SU-DHL-6 (cell line): Measurements from ENCODE around the gene TMCO1.
"Not testable (repeated sequence)": the region's sequence is repeated elsewhere in the genome, so short reads cannot be mapped to it uniquely, and the experiment has no call there.

Source experiments
- H2AFZ ChIP-seq: fragments of 200-600 bp; sonication (generic); 2 replicates; pipeline ENCODE4 v1.6.1; 2014; ENCODE audit warnings: low read depth, mild to moderate bottlenecking, moderate library complexity, mixed read lengths, antibody characterized with exemption, low read length; ENCODE audit not compliant: severe bottlenecking
- H3F3A ChIP-seq: fragments of 200-600 bp; shearing (Covaris generic); 2 replicates; pipeline ENCODE4 v1.6.0; 2016; ENCODE audit warnings: antibody characterized with exemption, mild to moderate bottlenecking; ENCODE audit not compliant: insufficient read depth
- H3K27ac ChIP-seq: fragments of 200-600 bp; sonication (generic); 2 replicates; pipeline ENCODE4 v1.5.1; 2016; ENCODE audit warnings: low read depth, mild to moderate bottlenecking, low read length, moderate library complexity, mixed read lengths
- H3K27me3 ChIP-seq: fragments of 200-600 bp; sonication (generic), shearing (Covaris generic); 2 replicates; pipeline ENCODE4 v1.6.0; 2014; ENCODE audit warnings: mild to moderate bottlenecking, low read length
- H3K36me3 ChIP-seq: fragments of 200-600 bp; sonication (generic); 2 replicates; pipeline ENCODE4 v1.6.1; 2014; ENCODE audit warnings: mild to moderate bottlenecking, low read length, mixed read lengths
- H3K4me2 ChIP-seq: fragments of 300-600, 200-600 bp; shearing (Covaris generic), sonication (generic); 2 replicates; pipeline ENCODE4 v1.6.0; 2014; ENCODE audit warnings: low read length, low read depth, mild to moderate bottlenecking; ENCODE audit not compliant: poor library complexity, severe bottlenecking
- H3K4me3 ChIP-seq: fragments of 200-600 bp; sonication (generic); 2 replicates; pipeline ENCODE4 v1.5.1; 2014; ENCODE audit warnings: antibody characterized with exemption, low read length, mild to moderate bottlenecking, mixed read lengths; ENCODE audit not compliant: insufficient read depth, poor library complexity, severe bottlenecking
- H3K79me2 ChIP-seq: fragments of 200-600 bp; sonication (generic); 2 replicates; pipeline ENCODE4 v1.6.1; 2014; ENCODE audit warnings: mild to moderate bottlenecking, low read length, moderate library complexity; ENCODE audit not compliant: insufficient read depth
- H3K9ac ChIP-seq: fragments of 200-600 bp; sonication (generic); 2 replicates; pipeline ENCODE4 v1.7.0; 2014; ENCODE audit warnings: mild to moderate bottlenecking, low read length
- H3K9me2 ChIP-seq: fragments of 200-600 bp; sonication (generic); replicated peaks from 2 replicates; pipeline ENCODE4 v1.6.1; 2014; ENCODE audit warnings: low read length; ENCODE audit not compliant: insufficient read depth
- H3K9me3 ChIP-seq: fragments of 200-600 bp; sonication (generic); 2 replicates; pipeline ENCODE4 v1.6.1; 2014; ENCODE audit warnings: low read length, mixed read lengths; ENCODE audit not compliant: insufficient read depth
- H4K20me1 ChIP-seq: fragments of 200-600 bp; sonication (generic); 2 replicates; pipeline ENCODE4 v1.6.1; 2014; ENCODE audit warnings: low read depth, mild to moderate bottlenecking, antibody characterized with exemption, low read length, moderate library complexity, mixed read lengths
- CTCF ChIP-seq: fragments of 200-600 bp; sonication (generic); IDR thresholded peaks from one replicate; pipeline ENCODE4 v1.5.1; 2017; ENCODE audit warnings: antibody characterized with exemption, mild to moderate bottlenecking, low read length, moderate library complexity; ENCODE audit not compliant: insufficient read depth, poor library complexity, severe bottlenecking
- EZH2phosphoT487 ChIP-seq: fragments of 200-600 bp; sonication (generic), shearing (Covaris generic); conservative IDR thresholded peaks from 2 replicates; pipeline ENCODE4 v1.6.1; 2018; ENCODE audit warnings: mild to moderate bottlenecking, antibody characterized with exemption, low read length, moderate library complexity, mixed read lengths

The TMCO1 gene

GRCh38 chr1:165726841-165727240 is 41.8 kb downstream of the TMCO1 start:
- Histone ChIP-seq H3K9me3 (no peaks in the 10 kb centered on the region), H3K36me3 (peaks cover 3% of the 10 kb centered on the region; the same call in 1 of the 2 replicates), H4K20me1 (no peaks in the 10 kb centered on the region), H3F3A (0 out of 2 replicates have a peak, but pooled peaks cover 7% of the 10 kb centered on the region), H3K27ac (no peak overlapping the region), H3K9me2 (no peaks in the 10 kb centered on the region), H3K27me3 (no peaks in the 10 kb centered on the region), H3K4me2 (no peak overlapping the region), H3K9ac (no peak overlapping the region), H2AFZ (no peak overlapping the region), H3K4me3 (no peak overlapping the region), H3K79me2 (no peaks in the 10 kb centered on the region)
- TF ChIP-seq EZH2phosphoT487 = no peak
- no peak for TF ChIP-seq CTCF

DNA sequence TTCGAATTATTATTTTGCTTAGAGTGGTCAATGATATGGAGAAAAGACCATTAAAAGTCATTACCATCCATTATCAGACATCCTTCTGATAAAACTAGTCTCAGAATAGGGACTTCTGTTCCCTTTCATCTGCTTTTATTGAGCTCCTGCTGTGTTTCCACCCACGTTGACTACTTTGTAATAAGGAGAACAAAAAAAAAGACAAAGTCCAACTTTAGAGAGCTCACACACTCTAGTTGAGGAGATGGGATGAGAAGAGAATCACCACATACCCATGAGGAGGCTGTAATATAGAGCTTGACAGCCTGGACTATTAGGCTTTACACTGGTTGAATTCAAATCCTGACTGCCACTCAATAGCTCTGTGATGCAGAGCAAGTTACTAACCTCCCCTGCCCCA is 42.5 kb downstream of the TMCO1 start:
- Histone ChIP-seq H4K20me1 (no peaks in the 10 kb centered on the region), H3K27ac (no peak overlapping the region), H3K4me2 (no peak overlapping the region), H3K9me3 (no peaks in the 10 kb centered on the region), H3K79me2 (no peaks in the 10 kb centered on the region), H3K9ac (no peak overlapping the region), H3K4me3 (no peak overlapping the region), H3F3A (0 out of 2 replicates have a peak, but pooled peaks cover 7% of the 10 kb centered on the region), H3K27me3 (no peaks in the 10 kb centered on the region), H3K9me2 (no peaks in the 10 kb centered on the region), H2AFZ (no peak overlapping the region), H3K36me3 (peaks cover 3% of the 10 kb centered on the region; the same call in 1 of the 2 replicates)
- TF ChIP-seq CTCF = no peak
- TF ChIP-seq EZH2phosphoT487 = no peak

DNA sequence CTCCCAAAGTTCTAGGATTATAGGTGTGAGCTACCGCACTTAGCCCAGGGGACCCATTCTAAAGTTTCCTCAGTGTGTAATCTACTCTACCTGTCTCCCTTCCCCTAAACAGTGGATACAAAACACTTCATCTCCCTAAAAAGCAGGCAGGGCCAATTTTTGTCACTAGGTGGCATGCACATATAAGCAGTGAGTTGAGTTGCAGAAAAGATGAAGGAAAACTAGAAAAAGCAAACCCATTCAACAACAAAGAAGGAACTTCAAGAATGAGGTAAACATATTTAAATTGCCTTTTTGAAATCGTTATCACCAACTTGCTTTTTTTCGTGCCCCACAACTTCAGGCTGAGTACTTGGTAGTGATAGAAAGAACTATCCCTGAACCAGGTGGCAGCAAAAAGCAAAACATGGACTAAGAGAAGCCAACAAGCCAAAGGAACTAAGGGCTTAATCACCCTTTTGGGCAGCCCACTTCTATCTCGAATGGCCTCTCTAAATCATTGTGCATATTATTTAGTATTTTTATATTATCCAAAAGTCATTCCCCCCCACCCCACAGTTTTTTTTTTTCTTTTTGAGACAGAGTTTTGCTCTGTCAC is 50.7 kb downstream of the TMCO1 start:
- no peaks in the 10 kb centered on the region for H4K20me1 ChIP-seq
- TF ChIP-seq EZH2phosphoT487 (no peak), CTCF (peak; percentile 85)
- H3K27ac ChIP-seq = no peak overlapping the region
- no peak overlapping the region for H3K9ac ChIP-seq
- no peaks in the 10 kb centered on the region for H3K79me2 ChIP-seq
- H3F3A ChIP-seq = no peaks in the 10 kb centered on the region
- H3K36me3 ChIP-seq = no peaks in the 10 kb centered on the region
- H3K4me3 ChIP-seq = no peak overlapping the region
- H3K9me2 ChIP-seq = no peaks in the 10 kb centered on the region
- H3K27me3 ChIP-seq = no peaks in the 10 kb centered on the region
- H2AFZ ChIP-seq = no peak overlapping the region
- no peak overlapping the region for H3K4me2 ChIP-seq
- no peaks in the 10 kb centered on the region for H3K9me3 ChIP-seq

DNA sequence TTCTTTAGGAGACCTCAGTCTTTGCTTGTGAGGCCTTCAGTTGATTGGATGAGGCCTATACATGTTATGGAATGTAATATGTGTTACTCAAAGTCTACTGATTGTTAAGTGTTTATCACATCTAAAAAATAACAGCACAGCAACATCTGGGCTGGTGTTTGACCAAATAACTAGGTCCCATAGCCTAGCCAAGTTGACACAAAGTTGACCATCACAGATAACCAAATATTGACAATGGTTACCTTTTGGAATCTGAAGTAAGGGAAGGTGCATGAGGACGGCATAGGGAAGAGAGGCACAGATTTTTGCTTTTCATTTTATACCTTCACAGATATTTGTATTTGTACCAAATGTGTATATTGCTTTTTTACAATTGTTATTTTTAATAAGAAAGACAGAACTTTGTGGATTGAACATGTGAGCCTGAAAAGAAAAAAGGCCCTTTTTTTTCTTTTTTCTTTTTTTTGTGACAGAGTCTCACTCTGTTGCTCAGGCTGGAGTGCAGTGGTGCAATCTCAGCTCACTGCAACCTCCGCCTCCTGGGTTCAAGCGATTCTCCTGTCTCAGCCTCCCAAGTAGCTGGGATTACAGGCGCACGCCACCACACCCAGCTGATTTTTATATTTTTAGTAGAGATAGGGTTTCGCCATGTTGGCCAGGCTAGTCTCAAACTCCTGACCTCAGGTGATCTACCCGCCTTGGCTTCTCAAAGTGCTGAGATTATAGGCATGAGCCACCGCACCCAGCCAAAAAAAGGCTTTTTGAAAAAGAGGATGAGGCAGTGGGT is 52.2 kb downstream of the TMCO1 start:
- H3K36me3 ChIP-seq, H2AFZ ChIP-seq, H3K9me3 ChIP-seq, H3K27me3 ChIP-seq, H3K9me2 ChIP-seq, H3K27ac ChIP-seq, H3F3A ChIP-seq, H3K79me2 ChIP-seq, H4K20me1 ChIP-seq, H3K9ac ChIP-seq, H3K4me3 ChIP-seq, H3K4me2 ChIP-seq: not testable (repeated sequence)
